HepG2 (cell line): Measurements from ENCODE around the gene USP11. TPM values are rescaled to one million over a fixed set of nuclear protein-coding genes. Genes with fewer than 3 reads are reported as not detected.
A peak's percentile ranks its signal among the peaks of the same experiment; 100 is the strongest.

ENCODE experiments used
- ADNP ChIP-seq: sonication (generic); formaldehyde crosslinking; IDR thresholded peaks from 2 replicates; pipeline ENCODE4 v1.4.0; 2020; ENCODE audit warnings: missing genetic modification reagents
- ELF1 ChIP-seq: sonication (generic); formaldehyde crosslinking; IDR thresholded peaks from 2 replicates; pipeline ENCODE4 v1.4.0; 2020; ENCODE audit warnings: missing genetic modification reagents
- GRHL1 ChIP-seq: sonication (generic); formaldehyde crosslinking; conservative IDR thresholded peaks from 2 replicates; pipeline ENCODE4 v1.8.0; 2022; ENCODE audit warnings: missing genetic modification reagents
- KDM5B ChIP-seq: sonication (generic); formaldehyde crosslinking; IDR thresholded peaks from 2 replicates; pipeline ENCODE4 v1.4.0; 2020; ENCODE audit warnings: missing genetic modification reagents, mild to moderate bottlenecking, borderline replicate concordance
- PAX8 ChIP-seq: sonication (generic); formaldehyde crosslinking; IDR thresholded peaks from 2 replicates; pipeline ENCODE4 v1.8.0; 2022; ENCODE audit warnings: mild to moderate bottlenecking, missing genetic modification reagents, borderline replicate concordance
- RCOR2 ChIP-seq: IDR thresholded peaks from 2 replicates; pipeline ENCODE4 v1.6.1; 2016; ENCODE audit warnings: missing biosample characterization, missing genetic modification reagents
- REPIN1 ChIP-seq: sonication (generic); formaldehyde crosslinking; IDR thresholded peaks from 2 replicates; pipeline ENCODE4 v1.8.0; 2022; ENCODE audit warnings: missing genetic modification reagents, low read depth, mild to moderate bottlenecking, borderline replicate concordance
- SMYD3 ChIP-seq: sonication (generic); formaldehyde crosslinking; IDR thresholded peaks from 2 replicates; pipeline ENCODE4 v1.8.1; 2023; ENCODE audit warnings: mild to moderate bottlenecking, missing genetic modification reagents
- SP5 ChIP-seq: IDR thresholded peaks from 2 replicates; pipeline ENCODE4 v1.6.1; 2016; ENCODE audit warnings: low read depth, borderline replicate concordance
- THYN1 ChIP-seq: sonication (generic); formaldehyde crosslinking; IDR thresholded peaks from 2 replicates; pipeline ENCODE4 v1.8.1; 2023; ENCODE audit warnings: low read depth, mild to moderate bottlenecking, moderate library complexity, missing genetic modification reagents, borderline replicate concordance
- ZBTB21 ChIP-seq: sonication (generic); formaldehyde crosslinking; IDR thresholded peaks from 2 replicates; pipeline ENCODE4 v1.4.0; 2020; ENCODE audit warnings: missing genetic modification reagents
- ZFP37 ChIP-seq: sonication (generic); formaldehyde crosslinking; IDR thresholded peaks from 2 replicates; pipeline ENCODE4 v1.4.0; 2020; ENCODE audit warnings: missing genetic modification reagents, borderline replicate concordance
- ZNF256 ChIP-seq: sonication (generic); formaldehyde crosslinking; conservative IDR thresholded peaks from 2 replicates; pipeline ENCODE4 v1.4.0; 2020; ENCODE audit warnings: missing genetic modification reagents
- ZNF34 ChIP-seq: sonication (generic); formaldehyde crosslinking; IDR thresholded peaks from 2 replicates; pipeline ENCODE4 v1.4.0; 2020; ENCODE audit warnings: mild to moderate bottlenecking, missing genetic modification reagents, borderline replicate concordance
- ZNF546 ChIP-seq: sonication (generic); formaldehyde crosslinking; conservative IDR thresholded peaks from 2 replicates; pipeline ENCODE4 v1.8.1; 2023; ENCODE audit warnings: mild to moderate bottlenecking, missing genetic modification reagents
- ZNF567 ChIP-seq: sonication (generic); formaldehyde crosslinking; IDR thresholded peaks from 2 replicates; pipeline ENCODE4 v1.8.1; 2023; ENCODE audit warnings: mild to moderate bottlenecking, missing genetic modification reagents, borderline replicate concordance
- polyA plus RNA-seq, 8 experiments: library from polyadenylated mRNA; depleted of rRNA in 3 of 8; stranded (reverse) in 7 of 8; unstranded in 1 of 8; fragments of >200 nt; fragmentation: Illumina TruSeq in 4 of 8; extraction: Trizol in 4 of 8; gene quantifications; 2 replicates each; pipeline versions ENCODE4 v1.2.1 to v1.2.3, GENCODE V29; 2011 to 2016; ENCODE audit warnings: low read depth in 4 of 8, missing spikeins in 1 of 8, mixed read lengths in 1 of 8; ENCODE audit not compliant: insufficient read depth in 1 of 8
- total RNA-seq, 5 experiments: library from RNA; depleted of rRNA; stranded (reverse); fragments of >200 nt; fragmentation: Illumina TruSeq; extraction: Trizol; gene quantifications; 2 replicates each; pipeline ENCODE4 v1.2.3, GENCODE V29; 2016; ENCODE audit warnings: low read depth in 1 of 5
- TF ChIP-seq, protein P1 (sequence below): sonication (generic); formaldehyde crosslinking; IDR thresholded peaks from 2 replicates; pipeline ENCODE4 v1.4.0; 2020; ENCODE audit warnings: missing genetic modification reagents
- TF ChIP-seq, protein P2 (sequence below): sonication (generic); formaldehyde crosslinking; IDR thresholded peaks from 2 replicates; pipeline ENCODE4 v1.4.0; 2020; ENCODE audit warnings: missing genetic modification reagents
- TF ChIP-seq, protein P3 (sequence below): sonication (generic); formaldehyde crosslinking; IDR thresholded peaks from 2 replicates; pipeline ENCODE4 v1.4.0; 2020; ENCODE audit warnings: missing genetic modification reagents, borderline replicate concordance

The USP11 gene
- total and polyA plus RNA-seq, 2 of the 13 experiments (the other 11 are each of a cell fraction or from before 2014, with no cell fraction given) = 23.8 to 31.7 TPM

DNA sequence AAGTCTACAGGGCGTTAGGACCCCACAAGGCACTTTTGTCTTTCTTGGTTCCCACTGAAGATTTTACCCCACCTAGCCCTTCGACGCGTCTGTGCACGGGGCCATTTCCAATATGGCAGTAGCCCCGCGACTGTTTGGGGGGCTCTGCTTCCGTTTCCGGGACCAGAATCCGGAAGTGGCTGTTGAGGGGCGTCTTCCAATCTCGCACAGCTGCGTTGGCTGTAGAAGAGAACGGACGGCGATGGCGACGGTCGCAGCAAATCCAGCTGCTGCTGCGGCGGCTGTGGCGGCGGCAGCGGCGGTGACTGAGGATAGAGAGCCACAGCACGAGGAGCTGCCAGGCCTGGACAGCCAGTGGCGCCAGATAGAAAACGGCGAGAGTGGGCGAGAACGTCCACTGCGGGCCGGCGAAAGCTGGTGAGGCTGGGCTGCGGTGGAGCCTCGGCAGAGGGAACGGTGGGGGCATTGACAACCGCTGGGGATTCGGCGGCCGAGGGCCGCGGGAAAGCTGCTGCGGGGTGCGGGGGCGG is at the start of gene USP11 (continued):
- TF ChIP-seq GRHL1 (no peak), ZNF256 (CRISPR knock-in tag) (no peak), THYN1 (no peak), ZBTB21 (CRISPR knock-in tag) (peak; percentile 64; the same call in 1 of the 2 replicates), PAX8 (CRISPR knock-in tag) (no peak), ZNF567 (CRISPR knock-in tag) (no peak), REPIN1 (CRISPR knock-in tag) (no peak), ELF1 (CRISPR knock-in tag) (peak; percentile 94), KDM5B (CRISPR knock-in tag) (peak; percentile 48; the same call in 1 of the 2 replicates), ZNF34 (no peak), SMYD3 (no peak), SP5 (CRISPR knock-in tag) (no peak), RCOR2 (CRISPR knock-in tag) (no peak), ZFP37 (CRISPR knock-in tag) (no peak), ZNF546 (no peak), ADNP (CRISPR knock-in tag) (no peak)
- TF ChIP-seq, protein P1, sequence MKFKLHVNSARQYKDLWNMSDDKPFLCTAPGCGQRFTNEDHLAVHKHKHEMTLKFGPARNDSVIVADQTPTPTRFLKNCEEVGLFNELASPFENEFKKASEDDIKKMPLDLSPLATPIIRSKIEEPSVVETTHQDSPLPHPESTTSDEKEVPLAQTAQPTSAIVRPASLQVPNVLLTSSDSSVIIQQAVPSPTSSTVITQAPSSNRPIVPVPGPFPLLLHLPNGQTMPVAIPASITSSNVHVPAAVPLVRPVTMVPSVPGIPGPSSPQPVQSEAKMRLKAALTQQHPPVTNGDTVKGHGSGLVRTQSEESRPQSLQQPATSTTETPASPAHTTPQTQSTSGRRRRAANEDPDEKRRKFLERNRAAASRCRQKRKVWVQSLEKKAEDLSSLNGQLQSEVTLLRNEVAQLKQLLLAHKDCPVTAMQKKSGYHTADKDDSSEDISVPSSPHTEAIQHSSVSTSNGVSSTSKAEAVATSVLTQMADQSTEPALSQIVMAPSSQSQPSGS (CRISPR knock-in tag) = no peak
- TF ChIP-seq, protein P2, sequence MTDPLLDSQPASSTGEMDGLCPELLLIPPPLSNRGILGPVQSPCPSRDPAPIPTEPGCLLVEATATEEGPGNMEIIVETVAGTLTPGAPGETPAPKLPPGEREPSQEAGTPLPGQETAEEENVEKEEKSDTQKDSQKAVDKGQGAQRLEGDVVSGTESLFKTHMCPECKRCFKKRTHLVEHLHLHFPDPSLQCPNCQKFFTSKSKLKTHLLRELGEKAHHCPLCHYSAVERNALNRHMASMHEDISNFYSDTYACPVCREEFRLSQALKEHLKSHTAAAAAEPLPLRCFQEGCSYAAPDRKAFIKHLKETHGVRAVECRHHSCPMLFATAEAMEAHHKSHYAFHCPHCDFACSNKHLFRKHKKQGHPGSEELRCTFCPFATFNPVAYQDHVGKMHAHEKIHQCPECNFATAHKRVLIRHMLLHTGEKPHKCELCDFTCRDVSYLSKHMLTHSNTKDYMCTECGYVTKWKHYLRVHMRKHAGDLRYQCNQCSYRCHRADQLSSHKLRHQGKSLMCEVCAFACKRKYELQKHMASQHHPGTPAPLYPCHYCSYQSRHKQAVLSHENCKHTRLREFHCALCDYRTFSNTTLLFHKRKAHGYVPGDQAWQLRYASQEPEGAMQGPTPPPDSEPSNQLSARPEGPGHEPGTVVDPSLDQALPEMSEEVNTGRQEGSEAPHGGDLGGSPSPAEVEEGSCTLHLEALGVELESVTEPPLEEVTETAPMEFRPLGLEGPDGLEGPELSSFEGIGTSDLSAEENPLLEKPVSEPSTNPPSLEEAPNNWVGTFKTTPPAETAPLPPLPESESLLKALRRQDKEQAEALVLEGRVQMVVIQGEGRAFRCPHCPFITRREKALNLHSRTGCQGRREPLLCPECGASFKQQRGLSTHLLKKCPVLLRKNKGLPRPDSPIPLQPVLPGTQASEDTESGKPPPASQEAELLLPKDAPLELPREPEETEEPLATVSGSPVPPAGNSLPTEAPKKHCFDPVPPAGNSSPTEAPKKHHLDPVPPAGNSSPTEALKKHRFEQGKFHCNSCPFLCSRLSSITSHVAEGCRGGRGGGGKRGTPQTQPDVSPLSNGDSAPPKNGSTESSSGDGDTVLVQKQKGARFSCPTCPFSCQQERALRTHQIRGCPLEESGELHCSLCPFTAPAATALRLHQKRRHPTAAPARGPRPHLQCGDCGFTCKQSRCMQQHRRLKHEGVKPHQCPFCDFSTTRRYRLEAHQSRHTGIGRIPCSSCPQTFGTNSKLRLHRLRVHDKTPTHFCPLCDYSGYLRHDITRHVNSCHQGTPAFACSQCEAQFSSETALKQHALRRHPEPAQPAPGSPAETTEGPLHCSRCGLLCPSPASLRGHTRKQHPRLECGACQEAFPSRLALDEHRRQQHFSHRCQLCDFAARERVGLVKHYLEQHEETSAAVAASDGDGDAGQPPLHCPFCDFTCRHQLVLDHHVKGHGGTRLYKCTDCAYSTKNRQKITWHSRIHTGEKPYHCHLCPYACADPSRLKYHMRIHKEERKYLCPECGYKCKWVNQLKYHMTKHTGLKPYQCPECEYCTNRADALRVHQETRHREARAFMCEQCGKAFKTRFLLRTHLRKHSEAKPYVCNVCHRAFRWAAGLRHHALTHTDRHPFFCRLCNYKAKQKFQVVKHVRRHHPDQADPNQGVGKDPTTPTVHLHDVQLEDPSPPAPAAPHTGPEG (CRISPR knock-in tag) = no peak
- TF ChIP-seq, protein P3, sequence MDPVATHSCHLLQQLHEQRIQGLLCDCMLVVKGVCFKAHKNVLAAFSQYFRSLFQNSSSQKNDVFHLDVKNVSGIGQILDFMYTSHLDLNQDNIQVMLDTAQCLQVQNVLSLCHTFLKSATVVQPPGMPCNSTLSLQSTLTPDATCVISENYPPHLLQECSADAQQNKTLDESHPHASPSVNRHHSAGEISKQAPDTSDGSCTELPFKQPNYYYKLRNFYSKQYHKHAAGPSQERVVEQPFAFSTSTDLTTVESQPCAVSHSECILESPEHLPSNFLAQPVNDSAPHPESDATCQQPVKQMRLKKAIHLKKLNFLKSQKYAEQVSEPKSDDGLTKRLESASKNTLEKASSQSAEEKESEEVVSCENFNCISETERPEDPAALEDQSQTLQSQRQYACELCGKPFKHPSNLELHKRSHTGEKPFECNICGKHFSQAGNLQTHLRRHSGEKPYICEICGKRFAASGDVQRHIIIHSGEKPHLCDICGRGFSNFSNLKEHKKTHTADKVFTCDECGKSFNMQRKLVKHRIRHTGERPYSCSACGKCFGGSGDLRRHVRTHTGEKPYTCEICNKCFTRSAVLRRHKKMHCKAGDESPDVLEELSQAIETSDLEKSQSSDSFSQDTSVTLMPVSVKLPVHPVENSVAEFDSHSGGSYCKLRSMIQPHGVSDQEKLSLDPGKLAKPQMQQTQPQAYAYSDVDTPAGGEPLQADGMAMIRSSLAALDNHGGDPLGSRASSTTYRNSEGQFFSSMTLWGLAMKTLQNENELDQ (CRISPR knock-in tag) = no peak
